HepG2 (cell line): Measurements from ENCODE around the gene NUP35. TPM values are rescaled to one million over a fixed set of nuclear protein-coding genes. Genes with fewer than 3 reads are reported as not detected.

Experiments used
- CREB1 ChIP-seq, 2 experiments: fragments of 450-650 bp in 1 of 2; IDR thresholded peaks; 2 replicates each; pipeline ENCODE4 v1.6.1; 2016 to 2017; ENCODE audit warnings: control low read depth in 1 of 2, mild to moderate bottlenecking in 1 of 2, missing compliant biosample characterization in 1 of 2, missing genetic modification characterization in 1 of 2
- HIVEP1 ChIP-seq: sonication (generic); formaldehyde crosslinking; IDR thresholded peaks from 2 replicates; pipeline ENCODE4 v1.4.0; 2020; ENCODE audit warnings: mild to moderate bottlenecking, missing genetic modification reagents
- HNRNPK ChIP-seq: fragments of 200-400 bp; formaldehyde crosslinking; IDR thresholded peaks from 2 replicates; pipeline ENCODE4 v1.6.1; 2018; ENCODE audit warnings: low read length, low read depth, moderate library complexity, mild to moderate bottlenecking; ENCODE audit not compliant: poor library complexity, severe bottlenecking
- IKZF4 ChIP-seq: sonication (generic); formaldehyde crosslinking; IDR thresholded peaks from 2 replicates; pipeline ENCODE4 v1.5.1; 2020; ENCODE audit warnings: borderline replicate concordance, mild to moderate bottlenecking, low read depth, missing genetic modification reagents; ENCODE audit errors: not compliant biosample characterization
- MEIS1 ChIP-seq: sonication (generic); formaldehyde crosslinking; IDR thresholded peaks from 2 replicates; pipeline ENCODE4 v1.9.0; 2021; ENCODE audit warnings: mild to moderate bottlenecking, missing genetic modification reagents, moderate library complexity, borderline replicate concordance
- NFKBIZ ChIP-seq: IDR thresholded peaks from 2 replicates; pipeline ENCODE4 v1.6.1; 2018; ENCODE audit warnings: missing genetic modification reagents, missing compliant biosample characterization
- SAFB2 ChIP-seq: sonication (generic); formaldehyde crosslinking; IDR thresholded peaks from 2 replicates; pipeline ENCODE4 v1.5.1; 2020; ENCODE audit warnings: missing genetic modification reagents, low read depth, mild to moderate bottlenecking, borderline replicate concordance
- YEATS2 ChIP-seq: sonication (generic); formaldehyde crosslinking; IDR thresholded peaks from 2 replicates; pipeline ENCODE4 v1.4.0; 2020; ENCODE audit warnings: missing genetic modification reagents, borderline replicate concordance
- ZBTB26 ChIP-seq: IDR thresholded peaks from 2 replicates; pipeline ENCODE4 v1.6.1; 2016; ENCODE audit warnings: missing compliant biosample characterization, missing genetic modification reagents, borderline replicate concordance
- ZNF256 ChIP-seq: sonication (generic); formaldehyde crosslinking; conservative IDR thresholded peaks from 2 replicates; pipeline ENCODE4 v1.4.0; 2020; ENCODE audit warnings: missing genetic modification reagents
- ZNF530 ChIP-seq: sonication (generic); formaldehyde crosslinking; IDR thresholded peaks from 2 replicates; pipeline ENCODE4 v1.5.0; 2020; ENCODE audit warnings: low read depth, mild to moderate bottlenecking, missing genetic modification reagents
- ZNF552 ChIP-seq: sonication (generic); formaldehyde crosslinking; IDR thresholded peaks from 2 replicates; pipeline ENCODE4 v1.9.0; 2022; ENCODE audit warnings: missing genetic modification reagents, mild to moderate bottlenecking, borderline replicate concordance
- ZNF674 ChIP-seq: sonication (generic); formaldehyde crosslinking; IDR thresholded peaks from 2 replicates; pipeline ENCODE4 v1.5.0; 2020; ENCODE audit warnings: low read depth, mild to moderate bottlenecking, missing genetic modification reagents
- ZNF773 ChIP-seq: sonication (generic); formaldehyde crosslinking; IDR thresholded peaks from 2 replicates; pipeline ENCODE4 v1.4.0; 2020; ENCODE audit warnings: missing genetic modification reagents, borderline replicate concordance
- polyA plus RNA-seq, 8 experiments: library from polyadenylated mRNA; depleted of rRNA in 3 of 8; stranded (reverse) in 7 of 8; unstranded in 1 of 8; fragments of >200 nt; fragmentation: Illumina TruSeq in 4 of 8; extraction: Trizol in 4 of 8; gene quantifications; 2 replicates each; pipeline versions ENCODE4 v1.2.1 to v1.2.3, GENCODE V29; 2011 to 2016; ENCODE audit warnings: low read depth in 4 of 8, missing spikeins in 1 of 8, mixed read lengths in 1 of 8; ENCODE audit not compliant: insufficient read depth in 1 of 8
- total RNA-seq, 5 experiments: library from RNA; depleted of rRNA; stranded (reverse); fragments of >200 nt; fragmentation: Illumina TruSeq; extraction: Trizol; gene quantifications; 2 replicates each; pipeline ENCODE4 v1.2.3, GENCODE V29; 2016; ENCODE audit warnings: low read depth in 1 of 5
- TF ChIP-seq, protein P1 (sequence below): sonication (generic); formaldehyde crosslinking; IDR thresholded peaks from 2 replicates; pipeline ENCODE4 v1.9.0; 2022; ENCODE audit warnings: missing genetic modification reagents, mild to moderate bottlenecking, borderline replicate concordance
- TF ChIP-seq, protein P2 (sequence below): IDR thresholded peaks from 2 replicates; pipeline ENCODE4 v1.6.1; 2016; ENCODE audit warnings: low read depth, borderline replicate concordance
- TF ChIP-seq, protein P3 (sequence below): sonication (generic); formaldehyde crosslinking; IDR thresholded peaks from 2 replicates; pipeline ENCODE4 v1.8.1; 2023; ENCODE audit warnings: mild to moderate bottlenecking, missing genetic modification reagents
- TF ChIP-seq, protein P4 (sequence below): sonication (generic); formaldehyde crosslinking; IDR thresholded peaks from 2 replicates; pipeline ENCODE4 v1.5.1; 2020; ENCODE audit warnings: missing genetic modification reagents, mild to moderate bottlenecking, borderline replicate concordance

Gene NUP35
- total and polyA plus RNA-seq, 2 of the 13 experiments (the other 11 are each of a cell fraction or from before 2014, with no cell fraction given), result 16.9 to 53.6 TPM

GRCh38 chr2:183078464-183079138 is 45.6 kb upstream of the NUP35 start, which contains the start of gene DUSP19 (continued):
- TF ChIP-seq, protein P1, sequence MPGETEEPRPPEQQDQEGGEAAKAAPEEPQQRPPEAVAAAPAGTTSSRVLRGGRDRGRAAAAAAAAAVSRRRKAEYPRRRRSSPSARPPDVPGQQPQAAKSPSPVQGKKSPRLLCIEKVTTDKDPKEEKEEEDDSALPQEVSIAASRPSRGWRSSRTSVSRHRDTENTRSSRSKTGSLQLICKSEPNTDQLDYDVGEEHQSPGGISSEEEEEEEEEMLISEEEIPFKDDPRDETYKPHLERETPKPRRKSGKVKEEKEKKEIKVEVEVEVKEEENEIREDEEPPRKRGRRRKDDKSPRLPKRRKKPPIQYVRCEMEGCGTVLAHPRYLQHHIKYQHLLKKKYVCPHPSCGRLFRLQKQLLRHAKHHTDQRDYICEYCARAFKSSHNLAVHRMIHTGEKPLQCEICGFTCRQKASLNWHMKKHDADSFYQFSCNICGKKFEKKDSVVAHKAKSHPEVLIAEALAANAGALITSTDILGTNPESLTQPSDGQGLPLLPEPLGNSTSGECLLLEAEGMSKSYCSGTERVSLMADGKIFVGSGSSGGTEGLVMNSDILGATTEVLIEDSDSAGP (CRISPR knock-in tag), result peak; percentile 36; the same call in 1 of the 2 replicates
- TF ChIP-seq ZBTB26 (CRISPR knock-in tag) (no peak), HIVEP1 (CRISPR knock-in tag) (0 out of 2 replicates have a peak, but pooled peaks have one; percentile 27), ZNF773 (CRISPR knock-in tag) (no peak), ZNF674 (CRISPR knock-in tag) (no peak), ZNF552 (CRISPR knock-in tag) (no peak), HNRNPK (no peak), IKZF4 (CRISPR knock-in tag) (peak; percentile 25), ZNF530 (CRISPR knock-in tag) (no peak), CREB1 (IDR thresholded peaks at IDR 0.05) (0 out of 2 replicates have a peak, but pooled peaks have one; percentile 35), CREB1 (CRISPR knock-in tag; IDR thresholded peaks at IDR 0.05) (peak; percentile 77), SAFB2 (CRISPR knock-in tag) (no peak), ZNF256 (peak; percentile 73), YEATS2 (CRISPR knock-in tag) (peak; percentile 74; the same call in 1 of the 2 replicates), NFKBIZ (CRISPR knock-in tag) (0 out of 2 replicates have a peak, but pooled peaks have one; percentile 42), MEIS1 (CRISPR knock-in tag) (peak; percentile 66; the same call in 1 of the 2 replicates)
- TF ChIP-seq, protein P2, sequence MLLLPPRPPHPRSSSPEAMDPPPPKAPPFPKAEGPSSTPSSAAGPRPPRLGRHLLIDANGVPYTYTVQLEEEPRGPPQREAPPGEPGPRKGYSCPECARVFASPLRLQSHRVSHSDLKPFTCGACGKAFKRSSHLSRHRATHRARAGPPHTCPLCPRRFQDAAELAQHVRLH (CRISPR knock-in tag), result no peak; the same call in 1 of the 2 replicates
- TF ChIP-seq, protein P3, sequence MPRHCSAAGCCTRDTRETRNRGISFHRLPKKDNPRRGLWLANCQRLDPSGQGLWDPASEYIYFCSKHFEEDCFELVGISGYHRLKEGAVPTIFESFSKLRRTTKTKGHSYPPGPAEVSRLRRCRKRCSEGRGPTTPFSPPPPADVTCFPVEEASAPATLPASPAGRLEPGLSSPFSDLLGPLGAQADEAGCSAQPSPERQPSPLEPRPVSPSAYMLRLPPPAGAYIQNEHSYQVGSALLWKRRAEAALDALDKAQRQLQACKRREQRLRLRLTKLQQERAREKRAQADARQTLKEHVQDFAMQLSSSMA (CRISPR knock-in tag), result 0 out of 2 replicates have a peak, but pooled peaks have one; percentile 43
- TF ChIP-seq, protein P4, sequence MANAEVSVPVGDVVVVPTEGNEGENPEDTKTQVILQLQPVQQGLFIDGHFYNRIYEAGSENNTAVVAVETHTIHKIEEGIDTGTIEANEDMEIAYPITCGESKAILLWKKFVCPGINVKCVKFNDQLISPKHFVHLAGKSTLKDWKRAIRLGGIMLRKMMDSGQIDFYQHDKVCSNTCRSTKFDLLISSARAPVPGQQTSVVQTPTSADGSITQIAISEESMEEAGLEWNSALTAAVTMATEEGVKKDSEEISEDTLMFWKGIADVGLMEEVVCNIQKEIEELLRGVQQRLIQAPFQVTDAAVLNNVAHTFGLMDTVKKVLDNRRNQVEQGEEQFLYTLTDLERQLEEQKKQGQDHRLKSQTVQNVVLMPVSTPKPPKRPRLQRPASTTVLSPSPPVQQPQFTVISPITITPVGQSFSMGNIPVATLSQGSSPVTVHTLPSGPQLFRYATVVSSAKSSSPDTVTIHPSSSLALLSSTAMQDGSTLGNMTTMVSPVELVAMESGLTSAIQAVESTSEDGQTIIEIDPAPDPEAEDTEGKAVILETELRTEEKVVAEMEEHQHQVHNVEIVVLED (CRISPR knock-in tag), result peak; percentile 63; the same call in 1 of the 2 replicates
